ENCODE data around the gene SLC26A6.

The SLC26A6 gene

GRCh38 chr3:48599077-48599501 lies 36.2 kb downstream of the SLC26A6 start:
- DNase-seq (ENCODE audit: low read depth), result no peak

GRCh38 chr3:48598323-48599076 lies 36.8 kb downstream of the SLC26A6 start:
- no peak for DNase-seq (ENCODE audit: low read depth)

GRCh38 chr3:48597408-48597800 lies 37.9 kb downstream of the SLC26A6 start:
- no peak for DNase-seq (ENCODE audit: low read depth)

- no peak for DNase-seq (ENCODE audit: low read depth)
These were observed 38.4 kb downstream of the SLC26A6 start for GRCh38 chr3:48596676-48597407.

GRCh38 chr3:48596157-48596556 lies 39.1 kb downstream of the SLC26A6 start:
- no peak for DNase-seq (ENCODE audit: low read depth)

- no peak for DNase-seq (ENCODE audit: low read depth)
These were observed 39.6 kb downstream of the SLC26A6 start for GRCh38 chr3:48595526-48596121.

- no peak for DNase-seq (ENCODE audit: low read depth)
These were observed 40.2 kb downstream of the SLC26A6 start, which contains the start of gene COL7A1 for GRCh38 chr3:48595075-48595525. TSS of gene COL7A1 (minus strand) at chr3:48595329. CDS start at chr3:48595159, 170 bp downstream.

- DNase-seq (ENCODE audit: low read depth), result no peak
These were observed 40.7 kb downstream of the SLC26A6 start for GRCh38 chr3:48594417-48595049.

- DNase-seq (ENCODE audit: low read depth), result no peak
These were observed 41.9 kb downstream of the SLC26A6 start for GRCh38 chr3:48593337-48593736.

GRCh38 chr3:48592519-48593087 lies 42.7 kb downstream of the SLC26A6 start:
- DNase-seq (ENCODE audit: low read depth), result no peak

- DNase-seq (ENCODE audit: low read depth), result no peak
These were observed 43.3 kb downstream of the SLC26A6 start for GRCh38 chr3:48591886-48592518.

- no peak for DNase-seq (ENCODE audit: low read depth)
These were observed 43.8 kb downstream of the SLC26A6 start for GRCh38 chr3:48591436-48591835.

- no peak for DNase-seq (ENCODE audit: low read depth)
These were observed 47.0 kb downstream of the SLC26A6 start for GRCh38 chr3:48588230-48588629.

GRCh38 chr3:48587686-48588085 lies 47.6 kb downstream of the SLC26A6 start:
- no peak for DNase-seq (ENCODE audit: low read depth)

- DNase-seq (ENCODE audit: low read depth), result no peak
These were observed 49.9 kb downstream of the SLC26A6 start for GRCh38 chr3:48585411-48585810.

GRCh38 chr3:48584836-48585235 lies 50.4 kb downstream of the SLC26A6 start:
- DNase-seq (ENCODE audit: low read depth), result no peak

- no peak for DNase-seq (ENCODE audit: low read depth)
These were observed 53.4 kb downstream of the SLC26A6 start for GRCh38 chr3:48581621-48582481.

GRCh38 chr3:48576647-48577046 lies 58.6 kb downstream of the SLC26A6 start:
- no peak for DNase-seq (ENCODE audit: low read depth)

All from stimulated activated CD4-positive, alpha-beta T cell treated with anti-CD3 and anti-CD28 coated beads, Interleukin-2, amount 100 ng/mL, for 4 hours (primary cell).